PC-3 (cell line): Measurements from ENCODE around the gene HDAC9. TPM values are rescaled to one million over a fixed set of nuclear protein-coding genes. Genes with fewer than 3 reads are reported as not detected.

Experiments used
- ATAC-seq: fragments of 200-7000 bp; cut with Tn5 transposase; 2 replicates; pipeline ENCODE4 v1.9.1; 2020; ENCODE audit warnings: mild to moderate bottlenecking, moderate library complexity
- BruUV-seq: library from RNA; stranded (reverse); fragments of 400-500 nt; replicated peaks from 2 replicates; lab custom pipeline; 2021; lab: Mats Ljungman, UMichigan
- CTCF ChIA-PET: fragments of 300-600 bp; sonication (Branson Sonifier 250); formaldehyde crosslinking; loops from one replicate; lab custom pipeline; 2022; ENCODE audit warnings: antibody characterized with exemption; lab: Charles Lee
- POLR2A ChIA-PET: fragments of 300-600 bp; sonication (Branson Sonifier 250); formaldehyde crosslinking; loops from one replicate; lab custom pipeline; 2022; ENCODE audit warnings: antibody characterized with exemption; ENCODE audit not compliant: unreplicated experiment; lab: Charles Lee
- DNase-seq: peaks from one replicate; pipeline ENCODE4 v3.0.0-alpha.2; 2015
- H2AFZ ChIP-seq: fragments of 300-600 bp; sonication (generic); 2 replicates; pipeline ENCODE4 v1.6.0; 2016; ENCODE audit warnings: antibody characterized with exemption, low read length
- H3F3A ChIP-seq: fragments of 300-600 bp; sonication (generic); one replicate; pipeline ENCODE4 v1.6.0; 2017; ENCODE audit warnings: antibody characterized with exemption, low read length, control low read depth, mild to moderate bottlenecking; ENCODE audit not compliant: unreplicated experiment
- H3K27ac ChIP-seq: fragments of 300-600 bp; sonication (generic); 2 replicates; pipeline ENCODE4 v1.5.1; 2016; ENCODE audit warnings: mild to moderate bottlenecking, low read length
- H3K27me3 ChIP-seq: fragments of 300-600 bp; sonication (generic); 2 replicates; pipeline ENCODE4 v1.6.1; 2016; ENCODE audit warnings: low read length, mixed read lengths
- H3K36me3 ChIP-seq: fragments of 300-600 bp; sonication (generic); 2 replicates; pipeline ENCODE4 v1.6.1; 2016; ENCODE audit warnings: low read depth, mixed run types, low read length, mixed read lengths
- H3K4me1 ChIP-seq: fragments of 300-600 bp; sonication (generic); 2 replicates; pipeline ENCODE4 v1.5.1; 2016; ENCODE audit warnings: low read length; ENCODE audit not compliant: insufficient read depth
- H3K4me2 ChIP-seq: fragments of 300-600 bp; sonication (generic); 2 replicates; pipeline ENCODE4 v1.6.0; 2016; ENCODE audit warnings: low read length
- H3K4me3 ChIP-seq: fragments of 300-600 bp; sonication (generic); 2 replicates; pipeline ENCODE4 v1.5.1; 2016; ENCODE audit warnings: mild to moderate bottlenecking, low read length, mixed read lengths
- H3K79me2 ChIP-seq: fragments of 300-600 bp; sonication (generic); 2 replicates; pipeline ENCODE4 v1.6.1; 2017; ENCODE audit warnings: low read length, mixed read lengths
- H3K9ac ChIP-seq: fragments of 300-600 bp; sonication (generic); 2 replicates; pipeline ENCODE4 v1.6.0; 2016; ENCODE audit warnings: mild to moderate bottlenecking, low read length
- H3K9me2 ChIP-seq: fragments of 300-600 bp; sonication (generic); replicated peaks from 2 replicates; pipeline ENCODE4 v1.6.1; 2016; ENCODE audit warnings: mixed run types, low read length, mixed read lengths
- H3K9me3 ChIP-seq: fragments of 300-600 bp; sonication (generic); 2 replicates; pipeline ENCODE4 v1.6.1; 2016; ENCODE audit warnings: low read length, mixed read lengths
- H4K20me1 ChIP-seq: fragments of 300-600 bp; sonication (generic); 2 replicates; pipeline ENCODE4 v1.6.1; 2016; ENCODE audit warnings: low read length, mixed read lengths
- CTCF ChIP-seq: fragments of 300-600 bp; sonication (generic); conservative IDR thresholded peaks from 2 replicates; pipeline ENCODE4 v1.5.1; 2017; ENCODE audit warnings: antibody characterized with exemption, low read depth, mild to moderate bottlenecking, low read length
- EZH2 ChIP-seq: fragments of 300-600 bp; sonication (generic); IDR thresholded peaks from one replicate; pipeline ENCODE4 v1.6.1; 2017; ENCODE audit warnings: antibody characterized with exemption, mild to moderate bottlenecking, low read length; ENCODE audit not compliant: unreplicated experiment
- EZH2phosphoT487 ChIP-seq: fragments of 300-600 bp; sonication (generic); IDR thresholded peaks from 2 replicates; pipeline ENCODE4 v1.6.1; 2018; ENCODE audit warnings: mild to moderate bottlenecking, antibody characterized with exemption, low read length, borderline replicate concordance
- intact Hi-C: fragments of 100-400 bp; cut with micrococcal nuclease; formaldehyde crosslinking; loops from 2 replicates; pipeline ENCODE4 v1.9.0; 2023
- total RNA-seq: library from RNA; depleted of rRNA; stranded (reverse); fragments of >200 nt; gene quantifications from 2 replicates; pipeline ENCODE4 v1.2.3, GENCODE V29; 2014

Gene HDAC9
- total RNA-seq, 1 experiment from 2014 or later, result 7.8 TPM

DNA sequence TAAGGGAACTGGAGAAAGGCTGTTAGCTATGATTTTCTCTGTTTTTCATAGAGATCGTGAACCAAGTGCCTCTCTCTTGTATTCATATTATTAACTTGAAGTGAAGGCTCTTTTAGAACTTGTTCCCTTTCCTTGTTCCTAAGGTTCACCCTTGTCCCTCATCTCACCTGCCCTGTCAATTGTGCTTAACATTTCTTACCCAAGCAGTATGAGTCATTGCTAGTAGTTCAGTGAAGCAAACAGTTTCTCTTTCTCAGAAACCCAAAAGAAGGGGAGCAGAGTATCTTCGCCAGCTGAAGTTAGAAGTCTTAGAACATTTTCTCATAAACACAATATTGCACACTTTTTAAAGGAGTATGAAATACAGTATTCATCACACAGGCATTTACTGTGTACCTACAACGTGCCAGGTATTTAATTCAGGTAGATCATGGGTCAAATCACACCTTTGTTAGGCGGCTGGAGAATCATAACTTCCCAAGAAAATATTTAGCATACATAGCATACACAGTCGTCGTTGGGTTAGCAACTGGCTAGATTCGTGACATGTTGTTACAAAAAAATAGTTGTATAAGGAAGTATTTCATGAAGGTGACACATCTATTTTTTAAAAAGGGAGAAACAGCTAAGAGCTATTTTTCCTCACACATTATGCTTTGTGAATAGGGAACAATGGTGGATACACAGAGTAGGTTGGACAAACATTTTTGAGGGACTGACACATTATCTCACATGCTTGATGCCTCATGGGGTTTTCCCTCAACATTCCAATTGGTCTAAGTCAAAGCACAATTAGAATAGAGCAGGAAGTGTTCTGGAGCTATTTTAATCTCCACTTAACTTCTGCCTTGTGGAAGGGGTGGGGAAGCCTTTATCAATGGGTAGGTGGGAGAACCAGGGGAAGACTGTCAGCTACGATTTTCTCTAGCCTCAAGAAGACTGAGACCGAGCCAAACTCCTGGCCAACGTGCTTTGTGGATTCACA lies 13.2 kb downstream of the HDAC9 start:
- CTCF ChIA-PET, result interaction anchor here (0.5 to 1.4 kb wide), 6 partner anchors 62 to 1845 kb away, joined by 3 to 5 read pairs (median 4); no protein-coding TSS in a partner anchor
- BruUV-seq, result TSS peak; percentile 88
- ATAC-seq, result peak; percentile 92

DNA sequence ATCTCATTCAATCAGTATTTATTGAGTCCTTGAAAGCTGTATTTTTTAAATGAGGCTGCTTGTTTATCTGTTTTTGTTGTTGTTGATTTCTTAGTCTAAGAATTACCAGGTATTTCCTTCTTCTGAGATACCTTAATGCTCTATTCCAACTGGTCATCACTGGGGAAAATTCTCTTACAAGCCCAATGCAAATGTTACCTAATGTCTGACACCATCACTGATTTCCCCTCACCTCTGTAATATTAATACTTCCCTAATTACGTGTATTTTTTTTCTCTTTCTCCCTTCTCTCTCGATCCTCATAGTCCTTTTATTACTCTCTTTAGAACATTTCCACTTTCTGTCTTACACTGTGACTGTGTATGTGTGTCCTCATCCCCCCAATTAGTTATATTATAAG lies 13.9 kb downstream of the HDAC9 start:
- H3K9me3 ChIP-seq, result no peaks in the 10 kb centered on the region
- no peaks in the 10 kb centered on the region for H3K27me3 ChIP-seq
- no peaks in the 10 kb centered on the region for H3K36me3 ChIP-seq
- H3K9me2 ChIP-seq, result no peaks in the 10 kb centered on the region
- POLR2A ChIA-PET, result interaction anchor here (0.5 to 1.2 kb wide), 10 partner anchors 21 to 1671 kb away, joined by 3 to 6 read pairs (median 4); no protein-coding TSS in a partner anchor
- H3K4me3 ChIP-seq, result peak overlapping the region; percentile 73
- H4K20me1 ChIP-seq, result no peaks in the 10 kb centered on the region
- peaks cover 26% of the 10 kb centered on the region for H3K79me2 ChIP-seq
- no peaks in the 10 kb centered on the region for H3F3A ChIP-seq
- ATAC-seq (peak; percentile 4), DNase-seq (no peak)
- CTCF ChIA-PET, result interaction anchor here (0.8 to 1.4 kb wide), 4 partner anchors 62 to 155 kb away, joined by 3 to 5 read pairs (median 4); no protein-coding TSS in a partner anchor
- H3K9ac ChIP-seq, result peak overlapping the region; percentile 92
- TSS peak; percentile 77 for BruUV-seq
- H2AFZ ChIP-seq, result peak overlapping the region; percentile 70
- H3K4me1 ChIP-seq, result peaks cover 38% of the 10 kb centered on the region
- H3K4me2 ChIP-seq, result peak overlapping the region; percentile 92
- TF ChIP-seq EZH2 (no peak), CTCF (no peak), EZH2phosphoT487 (no peak)
- intact Hi-C loops, result loop anchor here (1.0 to 2.0 kb wide), 3 partner anchors 44 to 157 kb away; no protein-coding TSS in a partner anchor
- peak overlapping the region; percentile 99 for H3K27ac ChIP-seq

More for the DNA sequence above, 13.2 kb downstream of the HDAC9 start:
- peak; percentile 92 for DNase-seq
- peaks cover 38% of the 10 kb centered on the region for H3K4me1 ChIP-seq
- intact Hi-C loops, result loop anchor here (1.0 to 2.0 kb wide), 4 partner anchors 45 to 156 kb away; no protein-coding TSS in a partner anchor
- POLR2A ChIA-PET, result interaction anchor here (0.5 to 1.2 kb wide), 13 partner anchors 11 to 1873 kb away, joined by 3 to 5 read pairs (median 3); no protein-coding TSS in a partner anchor
- H3K9ac ChIP-seq, result peak overlapping the region; percentile 92
- TF ChIP-seq EZH2 (no peak), CTCF (no peak), EZH2phosphoT487 (no peak)
- H3F3A ChIP-seq, result no peaks in the 10 kb centered on the region
- peak overlapping the region; percentile 92 for H3K4me2 ChIP-seq
- H3K4me3 ChIP-seq, result peak overlapping the region; percentile 73
- no peaks in the 10 kb centered on the region for H3K36me3 ChIP-seq
- no peaks in the 10 kb centered on the region for H4K20me1 ChIP-seq
- H3K9me3 ChIP-seq, result no peaks in the 10 kb centered on the region
- no peaks in the 10 kb centered on the region for H3K9me2 ChIP-seq
- peak overlapping the region; percentile 99 for H3K27ac ChIP-seq
- H3K27me3 ChIP-seq, result no peaks in the 10 kb centered on the region
- H2AFZ ChIP-seq, result peak overlapping the region; percentile 70
- H3K79me2 ChIP-seq, result peaks cover 26% of the 10 kb centered on the region
